ENCODE measurements around the gene RHBDF2.

- TF ChIP-seq CTCF (IDR thresholded peaks at IDR 0.05) (no peak), POLR2AphosphoS5 (IDR thresholded peaks at IDR 0.05) (no peak), EP300 (IDR thresholded peaks at IDR 0.05) (no peak)
These were observed 42.2 kb upstream of the RHBDF2 start for GRCh38 chr17:76543482-76543825.

Data from suprapubic skin (tissue), 4 donors.